ENCODE data around the gene RARS1.

Gene RARS1

GRCh38 chr5:168464641-168465040 lies 21.6 kb upstream of the RARS1 start:
- no peak for DNase-seq (ENCODE audit: low read depth, low spot score)
- in situ Hi-C loops (cut with HindIII; ENCODE audit: low sequenced_read_pairs): no loop called here
- no peak overlapping the region for H3K4me3 ChIP-seq (ENCODE audit: low read depth, low read length)
- no peak for TF ChIP-seq CTCF (IDR thresholded peaks at IDR 0.05; ENCODE audit: low read depth, low read length)

- no peak overlapping the region for H3K4me3 ChIP-seq (ENCODE audit: low read depth, low read length)
- in situ Hi-C loops (cut with HindIII; ENCODE audit: low sequenced_read_pairs): no loop called here
- no peak for DNase-seq (ENCODE audit: low read depth, low spot score)
- TF ChIP-seq CTCF (IDR thresholded peaks at IDR 0.05; ENCODE audit: low read depth, low read length): no peak
These were observed 18.4 kb upstream of the RARS1 start for GRCh38 chr5:168467755-168468330.

GRCh38 chr5:168468836-168469235 lies 17.4 kb upstream of the RARS1 start:
- no peak for TF ChIP-seq CTCF (IDR thresholded peaks at IDR 0.05; ENCODE audit: low read depth, low read length)
- in situ Hi-C loops (cut with HindIII; ENCODE audit: low sequenced_read_pairs): no loop called here
- peak; percentile 87 for DNase-seq (ENCODE audit: low read depth, low spot score)
- H3K4me3 ChIP-seq (ENCODE audit: low read depth, low read length): no peak overlapping the region

- no peak for TF ChIP-seq CTCF (IDR thresholded peaks at IDR 0.05; ENCODE audit: low read depth, low read length)
These were observed 16.5 kb upstream of the RARS1 start for GRCh38 chr5:168469816-168470215.

GRCh38 chr5:168471785-168472184 lies 14.5 kb upstream of the RARS1 start:
- peak; percentile 28 for DNase-seq (ENCODE audit: low read depth, low spot score)
- no peak for TF ChIP-seq CTCF (IDR thresholded peaks at IDR 0.05; ENCODE audit: low read depth, low read length)
- in situ Hi-C loops (cut with HindIII; ENCODE audit: low sequenced_read_pairs): no loop called here
- no peak overlapping the region for H3K4me3 ChIP-seq (ENCODE audit: low read depth, low read length)

More at GRCh38 chr5:168469816-168470215, 16.5 kb upstream of the RARS1 start:
- DNase-seq (ENCODE audit: low read depth, low spot score): no peak
- in situ Hi-C loops (cut with HindIII; ENCODE audit: low sequenced_read_pairs): no loop called here
- H3K4me3 ChIP-seq (ENCODE audit: low read depth, low read length): no peak overlapping the region

GRCh38 chr5:168472329-168472728 lies 13.9 kb upstream of the RARS1 start:
- TF ChIP-seq CTCF (IDR thresholded peaks at IDR 0.05; ENCODE audit: low read depth, low read length): peak; percentile 51
- H3K4me3 ChIP-seq (ENCODE audit: low read depth, low read length): no peak overlapping the region
- in situ Hi-C loops (cut with HindIII; ENCODE audit: low sequenced_read_pairs): no loop called here
- peak; percentile 95 for DNase-seq (ENCODE audit: low read depth, low spot score)

Data from astrocyte of the spinal cord (primary cell).